Hepatocyte (in vitro differentiated cells): Measurements from ENCODE around the gene DNAJB13. TPM values are rescaled to one million over a fixed set of nuclear protein-coding genes. Genes with fewer than 3 reads are reported as not detected.

ENCODE experiments used
- DNase-seq: peaks from one replicate; pipeline ENCODE4 v3.0.0-alpha.2; 2016; ENCODE audit warnings: low spot score
- H2AFZ ChIP-seq: fragments of 200-600 bp; sonication (generic); 2 replicates; pipeline ENCODE4 v1.6.0; 2016; ENCODE audit warnings: antibody characterized with exemption, mild to moderate bottlenecking
- H3K27ac ChIP-seq: fragments of 200-600 bp; sonication (generic); 2 replicates; pipeline ENCODE4 v1.5.1; 2016; ENCODE audit warnings: mild to moderate bottlenecking
- H3K27me3 ChIP-seq: fragments of 200-600 bp; sonication (generic); 2 replicates; pipeline ENCODE4 v1.6.1; 2016
- H3K36me3 ChIP-seq: fragments of 200-600 bp; sonication (generic); replicated peaks from 2 replicates; pipeline ENCODE4 v1.5.1; 2016; ENCODE audit warnings: low read depth; ENCODE audit not compliant: insufficient read depth
- H3K4me1 ChIP-seq: fragments of 200-600 bp; sonication (generic); 2 replicates; pipeline ENCODE4 v1.5.1; 2016; ENCODE audit warnings: mild to moderate bottlenecking, moderate library complexity; ENCODE audit not compliant: insufficient read depth
- H3K4me2 ChIP-seq: fragments of 200-600 bp; sonication (generic); 2 replicates; pipeline ENCODE4 v1.6.0; 2016
- H3K4me3 ChIP-seq: fragments of 200-600 bp; sonication (generic); 2 replicates; pipeline ENCODE4 v1.5.1; 2016; ENCODE audit warnings: mild to moderate bottlenecking
- H3K79me2 ChIP-seq: fragments of 200-600 bp; sonication (generic); 2 replicates; pipeline ENCODE4 v1.6.0; 2017; ENCODE audit warnings: mild to moderate bottlenecking
- H3K9me2 ChIP-seq: fragments of 200-600 bp; sonication (generic); replicated peaks from 2 replicates; pipeline ENCODE4 v1.6.0; 2017; ENCODE audit warnings: mild to moderate bottlenecking; ENCODE audit not compliant: insufficient read depth
- H3K9me3 ChIP-seq: fragments of 200-600 bp; sonication (generic); 2 replicates; pipeline ENCODE4 v1.5.1; 2016; ENCODE audit warnings: low read depth, mild to moderate bottlenecking
- H4K20me1 ChIP-seq: fragments of 200-600 bp; sonication (generic); 2 replicates; pipeline ENCODE4 v1.6.0; 2016; ENCODE audit warnings: mild to moderate bottlenecking; ENCODE audit not compliant: insufficient read depth, poor library complexity, severe bottlenecking
- EZH2 ChIP-seq: fragments of 200-600 bp; sonication (generic); IDR thresholded peaks from 2 replicates; pipeline ENCODE4 v1.6.1; 2016; ENCODE audit warnings: antibody characterized with exemption, mild to moderate bottlenecking, borderline replicate concordance
- EZH2phosphoT487 ChIP-seq: fragments of 200-600 bp; sonication (generic); IDR thresholded peaks from one replicate; pipeline ENCODE4 v1.6.1; 2018; ENCODE audit warnings: antibody characterized with exemption, mild to moderate bottlenecking, low read depth, moderate library complexity; ENCODE audit not compliant: unreplicated experiment, severe bottlenecking
- WGBS: methylation state at CpG from one replicate; pipeline ENCODE4 v1.1.6; 2016; ENCODE audit warnings: low lambda C conversion rate; ENCODE audit errors: missing lambda C conversion rate; 5-methylcytosine and 5-hydroxymethylcytosine counted together
- polyA plus RNA-seq: library from polyadenylated mRNA; unstranded; fragments of >200 nt; fragmentation: Nextera tagmentation; extraction: Ambion mirVana; gene quantifications from 2 replicates; pipeline ENCODE4 v1.2.1, GENCODE V29; 2016
- total RNA-seq: library from RNA; depleted of rRNA; stranded (reverse); fragments of >200 nt; gene quantifications from 2 replicates; pipeline ENCODE4 v1.2.3, GENCODE V29; 2014
- TF ChIP-seq, protein P1 (sequence below): fragments of 200-600 bp; sonication (generic); IDR thresholded peaks from 2 replicates; pipeline ENCODE4 v1.5.1; 2016; ENCODE audit warnings: antibody characterized with exemption, mild to moderate bottlenecking; ENCODE audit not compliant: poor library complexity

Gene DNAJB13
- total and polyA plus RNA-seq, 2 experiments from 2014 or later, result 0.70 TPM; not detected in 1

GRCh38 chr11:73942010-73942409, 8.8 kb upstream of the DNAJB13 start:
- TF ChIP-seq, protein P1, sequence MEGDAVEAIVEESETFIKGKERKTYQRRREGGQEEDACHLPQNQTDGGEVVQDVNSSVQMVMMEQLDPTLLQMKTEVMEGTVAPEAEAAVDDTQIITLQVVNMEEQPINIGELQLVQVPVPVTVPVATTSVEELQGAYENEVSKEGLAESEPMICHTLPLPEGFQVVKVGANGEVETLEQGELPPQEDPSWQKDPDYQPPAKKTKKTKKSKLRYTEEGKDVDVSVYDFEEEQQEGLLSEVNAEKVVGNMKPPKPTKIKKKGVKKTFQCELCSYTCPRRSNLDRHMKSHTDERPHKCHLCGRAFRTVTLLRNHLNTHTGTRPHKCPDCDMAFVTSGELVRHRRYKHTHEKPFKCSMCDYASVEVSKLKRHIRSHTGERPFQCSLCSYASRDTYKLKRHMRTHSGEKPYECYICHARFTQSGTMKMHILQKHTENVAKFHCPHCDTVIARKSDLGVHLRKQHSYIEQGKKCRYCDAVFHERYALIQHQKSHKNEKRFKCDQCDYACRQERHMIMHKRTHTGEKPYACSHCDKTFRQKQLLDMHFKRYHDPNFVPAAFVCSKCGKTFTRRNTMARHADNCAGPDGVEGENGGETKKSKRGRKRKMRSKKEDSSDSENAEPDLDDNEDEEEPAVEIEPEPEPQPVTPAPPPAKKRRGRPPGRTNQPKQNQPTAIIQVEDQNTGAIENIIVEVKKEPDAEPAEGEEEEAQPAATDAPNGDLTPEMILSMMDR, result no peak
- TF ChIP-seq EZH2, result no peak
- no peak for TF ChIP-seq EZH2phosphoT487

DNA sequence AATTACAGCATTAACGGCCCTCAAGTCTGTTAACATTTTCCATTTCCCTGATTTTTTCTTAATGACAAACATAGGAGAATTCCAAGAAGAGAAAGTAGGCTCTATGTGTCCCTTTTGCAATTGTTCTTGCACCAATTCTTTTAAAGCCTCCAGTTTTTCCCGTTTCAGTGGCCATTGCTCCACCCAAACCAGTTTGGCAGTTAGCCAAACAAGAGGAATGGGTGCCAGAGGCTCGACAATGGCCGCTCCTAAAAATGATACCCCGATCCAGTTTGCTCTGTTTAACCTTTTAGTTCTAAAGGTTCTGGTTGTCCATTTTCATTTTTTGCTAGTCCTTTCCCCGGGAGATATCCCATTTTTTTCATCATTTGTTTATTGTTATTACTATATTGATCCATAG, 6.7 kb upstream of the DNAJB13 start:
- no peaks in the 10 kb centered on the region for H3K4me1 ChIP-seq
- no peaks in the 10 kb centered on the region for H3K9me2 ChIP-seq
- WGBS, result 90% methylated on average over 6 of the region's 6 CpGs
- TF ChIP-seq, protein P1, result no peak
- TF ChIP-seq EZH2phosphoT487, result no peak
- no peak for TF ChIP-seq EZH2
- no peak for DNase-seq
- H3K4me3 ChIP-seq, result no peak overlapping the region
- H3K27ac ChIP-seq, result no peak overlapping the region
- H3K9me3 ChIP-seq, result no peaks in the 10 kb centered on the region
- H3K27me3 ChIP-seq, result no peaks in the 10 kb centered on the region
- no peaks in the 10 kb centered on the region for H3K79me2 ChIP-seq
- no peak overlapping the region for H2AFZ ChIP-seq
- no peaks in the 10 kb centered on the region for H3K36me3 ChIP-seq
- no peaks in the 10 kb centered on the region for H4K20me1 ChIP-seq
- no peak overlapping the region for H3K4me2 ChIP-seq

More at GRCh38 chr11:73942010-73942409, 8.8 kb upstream of the DNAJB13 start:
- no peak for DNase-seq
- WGBS, result 52% methylated on average over 1 of the region's 1 CpG
- H3K9me2 ChIP-seq, result no peaks in the 10 kb centered on the region
- no peaks in the 10 kb centered on the region for H3K9me3 ChIP-seq
- no peaks in the 10 kb centered on the region for H3K79me2 ChIP-seq
- H4K20me1 ChIP-seq, result no peaks in the 10 kb centered on the region
- no peak overlapping the region for H3K4me2 ChIP-seq
- no peaks in the 10 kb centered on the region for H3K27me3 ChIP-seq
- H2AFZ ChIP-seq, result no peak overlapping the region
- no peaks in the 10 kb centered on the region for H3K36me3 ChIP-seq
- H3K27ac ChIP-seq, result no peak overlapping the region
- H3K4me1 ChIP-seq, result no peaks in the 10 kb centered on the region
- no peak overlapping the region for H3K4me3 ChIP-seq

GRCh38 chr11:73944901-73945300, 5.9 kb upstream of the DNAJB13 start:
- H3K4me3 ChIP-seq, result no peak overlapping the region
- WGBS, result 90% methylated on average over 10 of the region's 10 CpGs
- no peaks in the 10 kb centered on the region for H3K4me1 ChIP-seq
- H3K27ac ChIP-seq, result no peak overlapping the region
- no peak overlapping the region for H2AFZ ChIP-seq
- no peaks in the 10 kb centered on the region for H3K9me2 ChIP-seq
- H3K4me2 ChIP-seq, result no peak overlapping the region
- no peaks in the 10 kb centered on the region for H3K36me3 ChIP-seq
- no peaks in the 10 kb centered on the region for H3K79me2 ChIP-seq
- no peaks in the 10 kb centered on the region for H3K9me3 ChIP-seq
- TF ChIP-seq, protein P1, result no peak
- TF ChIP-seq EZH2 (no peak), EZH2phosphoT487 (no peak)
- DNase-seq, result no peak
- no peaks in the 10 kb centered on the region for H3K27me3 ChIP-seq
- no peaks in the 10 kb centered on the region for H4K20me1 ChIP-seq

GRCh38 chr11:73945396-73945795, 5.4 kb upstream of the DNAJB13 start:
- Histone ChIP-seq H3K79me2 (no peaks in the 10 kb centered on the region), H4K20me1 (no peaks in the 10 kb centered on the region), H2AFZ (no peak overlapping the region), H3K4me2 (no peak overlapping the region), H3K27ac (no peak overlapping the region), H3K4me3 (no peak overlapping the region), H3K9me2 (no peaks in the 10 kb centered on the region), H3K36me3 (no peaks in the 10 kb centered on the region), H3K27me3 (no peaks in the 10 kb centered on the region), H3K9me3 (no peaks in the 10 kb centered on the region), H3K4me1 (no peaks in the 10 kb centered on the region)
- no peak for DNase-seq
- WGBS, result 69% methylated on average over 4 of the region's 4 CpGs
- TF ChIP-seq EZH2, result no peak
- no peak for TF ChIP-seq EZH2phosphoT487
- TF ChIP-seq, protein P1, result no peak
